ENCODE measurements around the gene SPG21.

DNA sequence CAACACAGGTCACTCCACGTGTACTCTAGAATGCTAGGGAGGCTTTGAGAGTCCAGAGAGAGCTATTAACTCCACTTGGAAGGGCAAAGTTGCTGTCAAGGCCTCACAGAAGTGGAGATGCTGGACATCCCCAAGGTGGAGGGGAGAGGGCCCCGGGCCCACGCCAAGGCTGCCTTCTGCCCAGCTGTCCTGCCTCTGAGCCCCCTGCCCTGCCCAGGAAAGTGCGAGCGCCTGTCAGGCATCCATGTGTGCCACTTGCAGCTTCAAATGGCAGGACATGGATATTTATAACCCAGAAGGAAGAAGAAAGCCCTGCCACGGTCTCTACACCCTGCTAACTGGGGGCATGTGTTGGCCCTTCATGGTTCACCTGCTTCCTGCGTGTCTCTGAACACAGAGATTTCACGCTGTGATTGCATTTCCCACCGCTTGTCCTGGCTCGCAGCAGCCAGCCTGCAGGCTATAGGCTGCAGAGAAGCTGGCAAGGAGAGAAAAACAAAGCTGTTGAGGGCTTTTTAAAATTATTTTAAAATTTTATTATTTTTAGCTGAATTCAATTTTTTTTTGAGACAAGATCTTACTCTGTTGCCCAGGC, 61.0 kb downstream of the SPG21 start:
- TF ChIP-seq, protein P1, sequence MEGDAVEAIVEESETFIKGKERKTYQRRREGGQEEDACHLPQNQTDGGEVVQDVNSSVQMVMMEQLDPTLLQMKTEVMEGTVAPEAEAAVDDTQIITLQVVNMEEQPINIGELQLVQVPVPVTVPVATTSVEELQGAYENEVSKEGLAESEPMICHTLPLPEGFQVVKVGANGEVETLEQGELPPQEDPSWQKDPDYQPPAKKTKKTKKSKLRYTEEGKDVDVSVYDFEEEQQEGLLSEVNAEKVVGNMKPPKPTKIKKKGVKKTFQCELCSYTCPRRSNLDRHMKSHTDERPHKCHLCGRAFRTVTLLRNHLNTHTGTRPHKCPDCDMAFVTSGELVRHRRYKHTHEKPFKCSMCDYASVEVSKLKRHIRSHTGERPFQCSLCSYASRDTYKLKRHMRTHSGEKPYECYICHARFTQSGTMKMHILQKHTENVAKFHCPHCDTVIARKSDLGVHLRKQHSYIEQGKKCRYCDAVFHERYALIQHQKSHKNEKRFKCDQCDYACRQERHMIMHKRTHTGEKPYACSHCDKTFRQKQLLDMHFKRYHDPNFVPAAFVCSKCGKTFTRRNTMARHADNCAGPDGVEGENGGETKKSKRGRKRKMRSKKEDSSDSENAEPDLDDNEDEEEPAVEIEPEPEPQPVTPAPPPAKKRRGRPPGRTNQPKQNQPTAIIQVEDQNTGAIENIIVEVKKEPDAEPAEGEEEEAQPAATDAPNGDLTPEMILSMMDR (IDR thresholded peaks at IDR 0.05), result no peak
- TF ChIP-seq POLR2A (IDR thresholded peaks at IDR 0.05), result no peak
- no peak for TF ChIP-seq POLR2AphosphoS5 (IDR thresholded peaks at IDR 0.05)

All from suprapubic skin (tissue), 4 donors.